CD14-positive monocyte (primary cell): Measurements from ENCODE around the gene DMAC2L. TPM values are rescaled to one million over a fixed set of nuclear protein-coding genes. Genes with fewer than 3 reads are reported as not detected.

Experiments used
- DNase-seq, 3 donors: peaks; one replicate each; pipeline ENCODE4 v3.0.0-alpha.2; 2011 to 2022
- H2AFZ ChIP-seq: 2 replicates; pipeline ENCODE4 v1.6.0; 2012; ENCODE audit warnings: mild to moderate bottlenecking, low read depth, low read length, inconsistent platforms; ENCODE audit not compliant: insufficient read depth, poor library complexity, severe bottlenecking
- H3K27ac ChIP-seq, 2 donors: 1 replicate in 1 of 2; 2 replicates in 1 of 2; pipeline ENCODE4 v1.5.1; 2012 to 2013; ENCODE audit warnings: low read length in 2 of 2, control low read depth in 1 of 2, inconsistent platforms in 1 of 2, low read depth in 1 of 2, mild to moderate bottlenecking in 1 of 2
- H3K27me3 ChIP-seq, 2 donors: one replicate each; pipeline versions ENCODE4 v1.6.0 to v1.6.1; 2011 to 2013; ENCODE audit warnings: low read length in 2 of 2; ENCODE audit not compliant: control insufficient read depth in 2 of 2, insufficient read depth in 2 of 2
- H3K36me3 ChIP-seq, 2 donors: replicated peaks in 1 of 2; 1 replicate in 1 of 2; 2 replicates in 1 of 2; pipeline versions ENCODE4 v1.5.1 to v1.6.1; 2012 to 2013; ENCODE audit warnings: low read length in 2 of 2, control low read depth in 1 of 2, inconsistent platforms in 1 of 2, mild to moderate bottlenecking in 1 of 2; ENCODE audit not compliant: insufficient read depth in 2 of 2, control insufficient read depth in 1 of 2
- H3K4me1 ChIP-seq, 2 donors: 1 replicate in 1 of 2; 2 replicates in 1 of 2; pipeline versions ENCODE4 v1.5.1 to v1.6.1; 2012 to 2013; ENCODE audit warnings: low read length in 2 of 2, control low read depth in 1 of 2, inconsistent platforms in 1 of 2, mild to moderate bottlenecking in 1 of 2, moderate library complexity in 1 of 2; ENCODE audit not compliant: insufficient read depth in 2 of 2, control insufficient read depth in 1 of 2
- H3K4me2 ChIP-seq: replicated peaks from 2 replicates; pipeline ENCODE3; 2012; ENCODE audit warnings: low read length, moderate library complexity, mild to moderate bottlenecking; ENCODE audit not compliant: poor library complexity, severe bottlenecking; ENCODE audit errors: extremely low read depth
- H3K4me3 ChIP-seq, 3 experiments: fragments of 200-600 bp in 1 of 3; sonication (generic) in 1 of 3; replicated peaks in 1 of 3; 1 replicate in 2 of 3; 2 replicates in 1 of 3; pipeline ENCODE4 v1.5.1; 2011 to 2013; ENCODE audit warnings: low read length in 3 of 3, mild to moderate bottlenecking in 3 of 3, control low read depth in 2 of 3, low read depth in 2 of 3, inconsistent platforms in 1 of 3, moderate library complexity in 1 of 3
- H3K79me2 ChIP-seq: 2 replicates; pipeline ENCODE4 v1.6.0; 2012; ENCODE audit warnings: mild to moderate bottlenecking, control low read depth, inconsistent platforms, low read length, moderate library complexity; ENCODE audit not compliant: insufficient read depth
- H3K9ac ChIP-seq: 2 replicates; pipeline ENCODE4 v1.6.0; 2017; ENCODE audit warnings: low read length, mild to moderate bottlenecking; ENCODE audit not compliant: insufficient read depth, poor library complexity, severe bottlenecking
- H3K9me3 ChIP-seq, 2 donors: replicated peaks in 1 of 2; 1 replicate in 1 of 2; 2 replicates in 1 of 2; pipeline versions ENCODE4 v1.5.1 to v1.6.1; 2012 to 2013; ENCODE audit warnings: low read length in 2 of 2, control low read depth in 1 of 2; ENCODE audit not compliant: control insufficient read depth in 1 of 2, insufficient read depth in 1 of 2
- H4K20me1 ChIP-seq: 2 replicates; pipeline ENCODE4 v1.6.0; 2012; ENCODE audit warnings: mild to moderate bottlenecking, low read length, control low read depth, moderate library complexity; ENCODE audit not compliant: insufficient read depth
- H3K27ac Mint-ChIP-seq, 7 donors: one replicate each; pipeline ENCODE4 v1.8.0; 2020; ENCODE audit warnings: mild to moderate bottlenecking in 7 of 7, mixed read lengths in 7 of 7, moderate library complexity in 6 of 7, inconsistent platforms in 2 of 7
- H3K27me3 Mint-ChIP-seq, 3 donors: one replicate each; pipeline ENCODE4 v1.8.0; 2021 to 2022; ENCODE audit warnings: low read depth in 3 of 3, mild to moderate bottlenecking in 3 of 3, mixed read lengths in 3 of 3, moderate library complexity in 3 of 3, inconsistent platforms in 1 of 3
- H3K36me3 Mint-ChIP-seq, 2 donors: one replicate each; pipeline ENCODE4 v1.8.0; 2020; ENCODE audit warnings: mixed read lengths in 2 of 2, inconsistent platforms in 1 of 2, mild to moderate bottlenecking in 1 of 2
- H3K4me1 Mint-ChIP-seq: one replicate; pipeline ENCODE4 v1.8.0; 2020; ENCODE audit warnings: mild to moderate bottlenecking, mixed read lengths
- H3K4me3 Mint-ChIP-seq, 2 donors: one replicate each; pipeline ENCODE4 v1.8.0; 2020; ENCODE audit warnings: mild to moderate bottlenecking in 2 of 2, mixed read lengths in 2 of 2, moderate library complexity in 1 of 2
- H3K9me3 Mint-ChIP-seq, 7 donors: one replicate each; pipeline ENCODE4 v1.8.0; 2020 to 2022; ENCODE audit warnings: mixed read lengths in 7 of 7, mild to moderate bottlenecking in 6 of 7, moderate library complexity in 6 of 7, inconsistent platforms in 2 of 7
- WGBS: methylation state at CpG from one replicate; pipeline ENCODE4 v1.1.5; 2013; ENCODE audit warnings: missing lambda C conversion rate; ENCODE audit not compliant: insufficient coverage; 5-methylcytosine and 5-hydroxymethylcytosine counted together
- intact Hi-C, 2 donors: fragments of 100-400 bp; cut with micrococcal nuclease; formaldehyde crosslinking; loops; one replicate each; pipeline versions ENCODE4 v1.15.0 to v1.15.1; 2023
- polyA plus RNA-seq, 3 donors: library from polyadenylated mRNA; depleted of rRNA in 1 of 3; unstranded in 2 of 3; stranded (reverse) in 1 of 3; fragments of 300-500 nt in 2 of 3; fragments of >200 nt in 1 of 3; fragmentation: Illumina TruSeq in 2 of 3; gene quantifications; 1 replicate in 2 of 3; 2 replicates in 1 of 3; pipeline ENCODE4 v1.2.3, GENCODE V29; 2012 to 2021
- TF ChIP-seq, protein P1 (sequence below): fragments of 200-600 bp; IDR thresholded peaks from one replicate; pipeline ENCODE4 v1.8.0; 2022; ENCODE audit warnings: antibody characterized with exemption, mild to moderate bottlenecking

Gene DMAC2L
- polyA plus RNA-seq, 3 donors: 13.4 to 17.3 (median 16.4) TPM

DNA sequence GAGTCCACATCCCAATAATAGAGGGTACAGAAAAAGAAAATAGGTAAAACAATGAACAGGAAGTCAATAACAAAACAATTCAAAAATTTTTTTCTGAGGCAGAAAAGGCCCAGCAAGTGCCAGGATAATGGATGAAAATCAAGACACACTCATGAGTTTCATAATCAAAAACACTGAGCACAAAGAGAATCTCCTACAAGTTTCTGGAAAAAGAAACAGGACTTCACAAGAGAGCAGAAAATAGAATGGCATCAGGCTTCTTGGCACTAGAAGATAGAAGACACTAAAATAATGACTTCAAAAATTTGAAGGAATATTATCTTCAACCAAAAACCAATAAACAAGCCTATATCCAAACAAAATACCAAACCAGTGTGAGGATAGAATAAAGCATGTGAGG lies 36.8 kb downstream of the DMAC2L start:
- DNase-seq: no peak
- Mint-ChIP-seq H3K27me3 (peaks cover 2 to 6% (median 2%) of the 10 kb centered on the region in 3 donors), H3K27ac (no peak overlapping the region), H3K9me3 (peaks cover 0 to 3% (median 0%) of the 10 kb centered on the region in 7 donors), H3K4me1 (peaks cover 16% of the 10 kb centered on the region), H3K4me3 (no peak overlapping the region), H3K36me3 (peaks cover 7 to 10% of the 10 kb centered on the region in 2 donors)
- intact Hi-C loops: no loop called here
- Histone ChIP-seq H3K27me3 (no peaks in the 10 kb centered on the region), H2AFZ (no peak overlapping the region), H3K27ac (no peak overlapping the region), H3K9me3 (no peaks in the 10 kb centered on the region), H3K4me1 (no peaks in the 10 kb centered on the region), H3K4me2 (no peak overlapping the region), H3K79me2 (no peaks in the 10 kb centered on the region), H3K4me3 (no peak overlapping the region), H4K20me1 (no peaks in the 10 kb centered on the region), H3K36me3 (no peaks in the 10 kb centered on the region), H3K9ac (no peak overlapping the region)
- TF ChIP-seq, protein P1, sequence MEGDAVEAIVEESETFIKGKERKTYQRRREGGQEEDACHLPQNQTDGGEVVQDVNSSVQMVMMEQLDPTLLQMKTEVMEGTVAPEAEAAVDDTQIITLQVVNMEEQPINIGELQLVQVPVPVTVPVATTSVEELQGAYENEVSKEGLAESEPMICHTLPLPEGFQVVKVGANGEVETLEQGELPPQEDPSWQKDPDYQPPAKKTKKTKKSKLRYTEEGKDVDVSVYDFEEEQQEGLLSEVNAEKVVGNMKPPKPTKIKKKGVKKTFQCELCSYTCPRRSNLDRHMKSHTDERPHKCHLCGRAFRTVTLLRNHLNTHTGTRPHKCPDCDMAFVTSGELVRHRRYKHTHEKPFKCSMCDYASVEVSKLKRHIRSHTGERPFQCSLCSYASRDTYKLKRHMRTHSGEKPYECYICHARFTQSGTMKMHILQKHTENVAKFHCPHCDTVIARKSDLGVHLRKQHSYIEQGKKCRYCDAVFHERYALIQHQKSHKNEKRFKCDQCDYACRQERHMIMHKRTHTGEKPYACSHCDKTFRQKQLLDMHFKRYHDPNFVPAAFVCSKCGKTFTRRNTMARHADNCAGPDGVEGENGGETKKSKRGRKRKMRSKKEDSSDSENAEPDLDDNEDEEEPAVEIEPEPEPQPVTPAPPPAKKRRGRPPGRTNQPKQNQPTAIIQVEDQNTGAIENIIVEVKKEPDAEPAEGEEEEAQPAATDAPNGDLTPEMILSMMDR: no peak

DNA sequence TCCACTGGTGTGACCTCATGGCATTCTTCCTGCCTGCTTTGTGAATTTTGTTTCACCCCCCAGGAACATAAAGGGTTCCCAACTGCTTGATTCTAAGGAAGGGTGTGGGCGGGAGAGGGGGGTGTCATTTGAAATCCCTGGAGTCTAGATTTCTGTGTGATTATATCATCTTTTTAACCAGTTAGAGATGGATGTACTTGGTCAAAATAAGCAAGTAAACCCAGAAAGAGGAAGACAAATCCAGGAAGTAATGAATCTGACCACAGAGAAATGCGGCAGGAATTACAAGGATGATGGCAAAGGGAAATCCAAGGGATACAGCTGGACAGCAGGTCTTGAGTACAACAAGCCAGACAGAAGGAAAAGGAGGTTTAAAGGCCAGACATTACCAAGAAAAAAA lies 38.9 kb downstream of the DMAC2L start:
- intact Hi-C loops: no loop called here
- Mint-ChIP-seq H3K9me3 (peaks cover 0 to 3% (median 0%) of the 10 kb centered on the region in 7 donors), H3K27me3 (peaks cover 2 to 4% (median 2%) of the 10 kb centered on the region in 3 donors), H3K4me1 (peaks cover 16% of the 10 kb centered on the region), H3K4me3 (no peak overlapping the region), H3K36me3 (peaks cover 3 to 15% of the 10 kb centered on the region in 2 donors), H3K27ac (no peak overlapping the region)
- Histone ChIP-seq H3K9ac (no peak overlapping the region), H3K79me2 (no peaks in the 10 kb centered on the region), H4K20me1 (no peaks in the 10 kb centered on the region), H3K4me3 (no peak overlapping the region), H3K27me3 (no peaks in the 10 kb centered on the region), H3K4me2 (no peak overlapping the region), H3K36me3 (peaks cover 0 to 6% of the 10 kb centered on the region in 2 donors), H2AFZ (no peak overlapping the region), H3K27ac (no peak overlapping the region), H3K4me1 (no peaks in the 10 kb centered on the region), H3K9me3 (no peaks in the 10 kb centered on the region)
- 0% methylated on average over 1 of the region's 2 CpGs for WGBS
- DNase-seq: peak in 2 of 3 donors; percentile 23 to 31
- TF ChIP-seq, protein P1: no peak
